Tibial nerve (tissue), 4 donors: Measurements from ENCODE around the gene NRL.

Experiments
- EP300 ChIP-seq, 2 donors: sonication (generic); formaldehyde crosslinking; IDR thresholded peaks; one replicate each; pipeline ENCODE4 v1.6.1; 2017; ENCODE audit warnings: antibody characterized with exemption in 2 of 2, mild to moderate bottlenecking in 1 of 2
- POLR2A ChIP-seq, 2 donors: fragments of 450-650 bp; IDR thresholded peaks; one replicate each; pipeline ENCODE4 v1.6.1; 2017; ENCODE audit warnings: antibody characterized with exemption in 2 of 2, mild to moderate bottlenecking in 2 of 2, moderate library complexity in 2 of 2
- TF ChIP-seq, protein P1 (sequence below), 5 experiments: fragments of 200-600 bp in 3 of 5; fragments of 450-650 bp in 2 of 5; sonication (generic) in 3 of 5; IDR thresholded peaks; one replicate each; pipeline ENCODE4 v1.5.1; 2016 to 2019; ENCODE audit warnings: antibody characterized with exemption in 5 of 5, mild to moderate bottlenecking in 3 of 5, moderate library complexity in 2 of 5

GRCh38 chr14:24117179-24117578, 2.4 kb upstream of the NRL start:
- TF ChIP-seq, protein P1, sequence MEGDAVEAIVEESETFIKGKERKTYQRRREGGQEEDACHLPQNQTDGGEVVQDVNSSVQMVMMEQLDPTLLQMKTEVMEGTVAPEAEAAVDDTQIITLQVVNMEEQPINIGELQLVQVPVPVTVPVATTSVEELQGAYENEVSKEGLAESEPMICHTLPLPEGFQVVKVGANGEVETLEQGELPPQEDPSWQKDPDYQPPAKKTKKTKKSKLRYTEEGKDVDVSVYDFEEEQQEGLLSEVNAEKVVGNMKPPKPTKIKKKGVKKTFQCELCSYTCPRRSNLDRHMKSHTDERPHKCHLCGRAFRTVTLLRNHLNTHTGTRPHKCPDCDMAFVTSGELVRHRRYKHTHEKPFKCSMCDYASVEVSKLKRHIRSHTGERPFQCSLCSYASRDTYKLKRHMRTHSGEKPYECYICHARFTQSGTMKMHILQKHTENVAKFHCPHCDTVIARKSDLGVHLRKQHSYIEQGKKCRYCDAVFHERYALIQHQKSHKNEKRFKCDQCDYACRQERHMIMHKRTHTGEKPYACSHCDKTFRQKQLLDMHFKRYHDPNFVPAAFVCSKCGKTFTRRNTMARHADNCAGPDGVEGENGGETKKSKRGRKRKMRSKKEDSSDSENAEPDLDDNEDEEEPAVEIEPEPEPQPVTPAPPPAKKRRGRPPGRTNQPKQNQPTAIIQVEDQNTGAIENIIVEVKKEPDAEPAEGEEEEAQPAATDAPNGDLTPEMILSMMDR (IDR thresholded peaks at IDR 0.05): no peak
- TF ChIP-seq EP300 (IDR thresholded peaks at IDR 0.05) (no peak), POLR2A (IDR thresholded peaks at IDR 0.05) (no peak)
